Measurements from ENCODE around the gene MT1F. TPM values are rescaled to one million over a fixed set of nuclear protein-coding genes. Genes with fewer than 3 reads are reported as not detected.

The MT1F gene
- polyA plus RNA-seq, 3 donors: 48.4 to 77.2 (median 58.2) TPM

DNA sequence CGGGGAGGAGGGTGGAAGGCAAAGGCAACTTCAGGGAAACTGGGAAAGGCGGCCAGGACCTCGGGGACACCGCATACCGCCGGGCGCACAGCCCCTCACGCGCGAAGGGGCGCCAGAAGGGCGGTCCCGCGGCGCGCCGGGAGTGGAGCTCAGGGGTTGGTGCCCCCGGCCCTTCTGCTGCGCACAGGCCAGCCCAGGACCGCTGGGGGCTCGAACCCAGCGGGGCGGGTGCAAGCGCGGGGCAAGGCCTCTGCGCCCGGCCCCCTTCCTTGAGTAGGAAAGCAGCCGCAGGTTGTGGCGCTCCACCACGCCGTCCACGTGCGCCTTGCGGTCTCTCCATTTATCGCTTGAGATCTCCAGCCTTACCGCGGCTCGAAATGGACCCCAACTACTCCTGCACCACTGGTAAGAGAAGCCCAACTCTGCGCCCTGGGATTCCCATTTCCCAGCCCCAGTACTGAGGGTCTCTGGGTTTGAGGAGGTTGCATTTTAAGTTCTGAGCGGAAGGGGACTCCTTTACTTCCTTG, 22.3 kb upstream of the MT1F start:
- DNase-seq (ENCODE audit: extremely low read depth in 1 of 11, low read depth in 9 of 11, low spot score in 4 of 11): no peak

DNA sequence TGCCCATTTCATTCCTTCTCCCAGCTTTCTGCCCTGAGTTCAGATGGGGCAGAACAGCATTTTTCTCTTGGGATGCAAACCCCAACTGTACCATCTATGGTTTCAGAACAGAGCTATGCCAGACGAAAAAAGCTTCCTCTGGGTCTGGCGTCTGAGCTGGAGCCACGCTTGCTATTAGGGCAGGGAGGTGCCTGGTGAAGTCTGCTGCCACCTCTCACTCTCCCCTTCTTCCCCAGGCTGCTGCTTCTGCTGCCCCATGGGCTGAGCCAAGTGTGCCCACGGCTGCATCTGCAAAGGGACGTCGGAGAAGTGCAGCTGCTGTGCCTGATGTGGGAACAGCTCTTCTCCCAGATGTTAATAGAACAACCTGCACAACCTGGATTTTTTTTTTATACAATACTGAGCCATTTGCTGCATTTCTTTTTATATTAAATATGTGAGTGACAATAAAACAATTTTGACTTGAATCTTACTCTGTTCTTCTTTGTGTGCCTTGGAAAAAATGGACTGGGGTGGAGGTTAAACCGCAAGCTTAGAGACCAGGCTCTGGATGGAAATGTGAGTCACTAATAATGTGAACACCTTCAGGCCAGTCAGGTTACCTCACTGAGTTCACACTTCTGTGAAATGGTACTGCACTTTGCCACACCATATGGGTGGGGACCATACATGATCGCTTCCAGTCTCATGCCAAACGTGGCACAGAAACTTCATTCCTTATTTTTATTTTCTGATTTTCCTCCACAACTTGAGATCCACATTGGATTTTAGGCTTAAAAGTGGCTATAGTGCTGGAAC, 20.9 kb upstream of the MT1F start:
- DNase-seq (ENCODE audit: extremely low read depth in 1 of 11, low read depth in 9 of 11, low spot score in 4 of 11): no peak

DNA sequence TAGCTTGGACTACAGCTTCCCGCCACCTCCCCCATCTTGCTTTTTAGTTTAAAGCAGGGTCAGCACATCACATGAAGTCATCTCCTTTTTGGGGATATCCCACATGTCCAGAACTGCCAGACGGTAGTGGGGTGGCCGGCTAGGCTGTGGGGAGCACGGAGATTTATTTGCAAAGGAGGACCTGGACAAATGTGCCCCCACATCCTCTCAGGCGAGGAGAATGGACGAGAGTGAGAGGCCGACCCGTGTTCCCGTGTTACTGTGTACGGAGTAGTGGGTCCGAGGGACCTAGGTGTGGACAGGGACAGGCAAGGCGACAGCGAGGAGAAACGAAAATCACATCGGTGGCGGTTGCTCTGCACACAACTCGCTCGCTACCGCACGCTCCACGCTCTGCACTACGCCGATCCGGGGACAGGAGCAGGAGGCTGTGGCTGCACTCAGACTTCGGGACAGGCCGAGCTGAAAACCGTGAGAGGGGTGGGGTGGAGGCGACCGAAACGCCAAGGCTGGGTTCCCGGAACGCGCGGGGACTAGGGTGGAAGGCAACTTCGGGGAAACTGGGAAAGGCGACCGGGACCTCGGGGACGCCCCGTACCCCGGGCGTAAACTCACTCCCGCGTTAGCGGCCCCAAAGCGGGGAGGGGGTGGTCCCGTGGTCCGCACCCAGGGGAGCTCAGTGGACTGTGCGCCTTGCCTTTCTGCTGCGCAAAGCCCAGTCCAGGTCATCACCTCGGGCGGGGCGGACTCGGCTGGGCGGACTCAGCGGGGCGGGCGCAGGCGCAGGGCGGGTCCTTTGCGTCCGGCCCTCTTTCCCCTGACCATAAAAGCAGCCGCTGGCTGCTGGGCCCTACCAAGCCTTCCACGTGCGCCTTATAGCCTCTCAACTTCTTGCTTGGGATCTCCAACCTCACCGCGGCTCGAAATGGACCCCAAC, 19.7 kb upstream of the MT1F start, which contains the start of gene MT1A:
Gene MT1A, plus strand, starts transcription at position 853 of the 937 bp plus-strand sequence. Its CDS starts 73 bp downstream, at position 926.
- DNase-seq (ENCODE audit: extremely low read depth in 1 of 11, low read depth in 9 of 11, low spot score in 4 of 11): no peak

DNA sequence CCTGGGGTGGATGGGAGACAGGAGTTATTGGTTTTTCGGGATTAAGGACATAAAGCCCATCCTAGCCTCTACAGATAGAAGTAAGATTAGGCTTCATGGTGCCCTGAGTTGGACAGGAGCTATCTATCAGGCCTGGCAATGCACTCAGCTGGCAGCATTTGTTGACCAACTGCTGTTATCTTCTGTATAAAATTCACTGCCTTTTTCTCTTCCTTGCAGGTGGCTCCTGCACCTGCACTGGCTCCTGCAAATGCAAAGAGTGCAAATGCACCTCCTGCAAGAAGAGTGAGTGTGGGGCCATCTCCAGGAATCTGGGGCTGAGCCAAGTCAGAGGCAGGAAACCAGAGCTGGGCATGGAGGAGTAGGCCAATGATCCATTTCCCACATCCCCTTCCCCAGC, 18.7 kb upstream of the MT1F start:
- DNase-seq (ENCODE audit: extremely low read depth in 1 of 11, low read depth in 9 of 11, low spot score in 4 of 11): no peak

DNA sequence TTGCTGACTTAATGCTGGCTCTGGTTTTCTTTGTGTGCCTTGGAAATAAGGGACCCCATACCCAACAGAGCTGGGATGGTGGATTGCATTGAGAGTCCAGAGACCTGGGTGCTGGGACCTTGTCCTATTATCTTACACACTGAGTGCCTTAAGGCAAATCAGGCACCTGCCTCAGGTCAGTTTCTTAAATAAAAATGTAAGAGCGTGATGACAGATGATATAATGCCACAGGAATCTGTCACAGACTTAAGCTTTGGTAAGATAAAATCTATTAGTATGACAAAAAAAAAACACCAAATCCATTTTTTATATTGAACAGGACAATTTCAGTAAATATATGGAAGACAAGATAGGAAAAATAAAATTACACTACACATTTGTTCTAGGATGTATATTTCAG, 17.7 kb upstream of the MT1F start:
- no peak for DNase-seq (ENCODE audit: extremely low read depth in 1 of 11, low read depth in 9 of 11, low spot score in 4 of 11)

DNA sequence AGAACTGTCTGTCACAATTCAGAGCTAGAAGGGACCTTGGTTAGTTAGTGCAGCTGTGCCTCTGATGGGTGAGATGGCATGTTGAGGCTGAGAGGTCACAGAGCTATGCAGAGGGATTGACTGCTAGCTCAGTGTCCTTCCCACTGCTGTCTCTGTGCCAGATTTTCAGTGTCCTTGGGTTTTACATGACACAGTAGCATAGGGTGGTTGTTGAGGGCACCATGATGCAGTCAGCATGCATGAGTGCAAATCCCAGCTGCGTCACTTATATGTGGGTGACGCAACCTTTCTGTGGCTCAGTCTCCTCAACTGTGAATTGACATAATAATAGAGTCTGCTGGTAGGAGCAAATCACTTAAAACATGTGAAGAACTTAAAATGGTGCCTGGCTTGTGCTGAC, 16.6 kb upstream of the MT1F start:
- no peak for DNase-seq (ENCODE audit: extremely low read depth in 1 of 11, low read depth in 9 of 11, low spot score in 4 of 11)

DNA sequence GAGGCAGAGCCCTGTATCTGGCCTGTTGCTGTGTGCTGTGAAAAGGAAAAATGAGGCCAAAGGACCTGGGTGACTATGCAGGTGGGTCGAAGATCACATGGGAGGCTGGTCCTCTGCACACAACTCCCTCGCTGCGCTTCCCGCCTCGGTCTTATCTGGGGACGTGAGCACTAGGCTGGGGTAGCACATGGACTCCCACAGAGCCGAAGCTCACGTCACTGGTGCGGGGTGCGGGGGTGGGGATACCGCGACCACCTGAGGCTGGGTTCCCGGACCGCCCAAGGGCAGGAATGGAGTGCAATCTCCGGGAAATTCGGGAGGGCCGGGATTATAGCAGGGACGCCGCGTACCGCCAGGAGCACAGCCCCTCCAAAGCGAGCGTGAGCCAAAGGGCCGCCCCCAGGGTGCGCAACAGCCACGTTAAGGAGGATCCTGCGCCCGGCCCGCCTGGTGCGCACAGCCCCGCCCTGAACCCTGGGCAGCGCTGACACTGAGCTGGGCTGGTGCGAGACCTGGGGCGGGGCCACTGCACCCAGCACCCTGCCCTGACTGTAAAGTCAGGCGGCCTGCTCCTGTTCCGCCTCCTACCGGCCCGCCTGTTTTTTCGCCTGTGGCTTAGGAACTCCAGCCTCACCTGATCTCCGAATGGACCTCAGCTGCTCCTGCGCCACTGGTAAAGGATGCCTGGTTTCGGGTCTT, 14.5 kb upstream of the MT1F start:
- no peak for DNase-seq (ENCODE audit: extremely low read depth in 1 of 11, low read depth in 9 of 11, low spot score in 4 of 11)

DNA sequence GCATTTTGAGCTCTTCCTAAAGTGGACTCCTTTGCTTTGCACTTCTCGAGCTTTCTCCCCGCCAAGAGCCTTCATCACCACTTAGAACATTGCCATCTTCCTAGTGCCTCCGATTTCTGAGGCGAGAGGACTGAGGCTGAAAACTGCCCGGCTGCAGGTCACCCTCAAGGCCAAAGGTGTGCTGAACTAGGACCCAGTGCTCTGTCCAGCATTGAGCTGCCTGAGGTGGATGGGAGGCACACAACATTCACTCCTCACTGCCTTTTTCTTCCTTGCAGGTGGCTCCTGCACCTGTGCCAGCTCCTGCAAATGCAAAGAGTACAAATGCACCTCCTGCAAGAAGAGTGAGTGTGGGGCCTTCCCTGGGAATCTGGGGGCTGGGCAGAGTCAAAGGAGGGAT, 13.9 kb upstream of the MT1F start:
- no peak for DNase-seq (ENCODE audit: extremely low read depth in 1 of 11, low read depth in 9 of 11, low spot score in 4 of 11)

DNA sequence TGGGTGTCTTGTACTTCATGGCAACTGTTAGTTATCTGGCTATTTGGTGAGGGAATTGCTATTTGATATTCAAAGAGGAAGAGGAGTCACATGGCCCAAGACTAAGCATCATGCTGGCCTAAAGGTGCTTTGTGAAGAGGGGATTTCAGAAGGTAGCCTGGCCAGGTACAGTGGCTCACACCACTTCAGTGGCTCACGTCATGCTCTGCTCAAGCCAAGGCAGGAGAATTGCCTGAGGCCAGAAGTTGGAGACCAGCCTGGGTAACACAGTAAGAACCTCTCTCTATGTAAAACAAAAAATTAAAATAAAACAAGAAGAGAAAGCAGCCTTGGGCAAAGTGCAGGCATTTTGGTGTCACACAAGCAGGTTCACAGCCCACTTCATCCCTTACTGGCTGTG, 12.4 kb upstream of the MT1F start:
- DNase-seq (ENCODE audit: extremely low read depth in 1 of 11, low read depth in 9 of 11, low spot score in 4 of 11): no peak

DNA sequence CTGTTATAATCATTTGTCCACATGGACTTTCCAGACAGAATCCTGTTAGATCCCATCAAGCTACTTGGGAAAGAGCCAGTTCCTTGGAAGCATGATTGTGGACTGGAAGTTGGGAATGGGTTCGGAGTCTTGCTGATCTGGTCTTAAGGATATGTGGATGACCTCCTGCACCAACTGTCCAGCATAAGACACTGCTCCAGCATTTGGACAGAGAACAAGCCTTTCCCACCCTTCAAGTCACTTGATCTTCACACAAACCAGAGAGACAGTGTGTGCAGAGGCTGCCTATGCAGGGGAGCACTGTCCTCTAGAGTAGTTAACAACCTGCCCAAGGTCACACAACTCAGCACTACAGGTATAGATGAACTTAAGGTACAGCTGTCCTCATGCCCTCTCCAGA, 11.9 kb upstream of the MT1F start:
- no peak for DNase-seq (ENCODE audit: extremely low read depth in 1 of 11, low read depth in 9 of 11, low spot score in 4 of 11)

DNA sequence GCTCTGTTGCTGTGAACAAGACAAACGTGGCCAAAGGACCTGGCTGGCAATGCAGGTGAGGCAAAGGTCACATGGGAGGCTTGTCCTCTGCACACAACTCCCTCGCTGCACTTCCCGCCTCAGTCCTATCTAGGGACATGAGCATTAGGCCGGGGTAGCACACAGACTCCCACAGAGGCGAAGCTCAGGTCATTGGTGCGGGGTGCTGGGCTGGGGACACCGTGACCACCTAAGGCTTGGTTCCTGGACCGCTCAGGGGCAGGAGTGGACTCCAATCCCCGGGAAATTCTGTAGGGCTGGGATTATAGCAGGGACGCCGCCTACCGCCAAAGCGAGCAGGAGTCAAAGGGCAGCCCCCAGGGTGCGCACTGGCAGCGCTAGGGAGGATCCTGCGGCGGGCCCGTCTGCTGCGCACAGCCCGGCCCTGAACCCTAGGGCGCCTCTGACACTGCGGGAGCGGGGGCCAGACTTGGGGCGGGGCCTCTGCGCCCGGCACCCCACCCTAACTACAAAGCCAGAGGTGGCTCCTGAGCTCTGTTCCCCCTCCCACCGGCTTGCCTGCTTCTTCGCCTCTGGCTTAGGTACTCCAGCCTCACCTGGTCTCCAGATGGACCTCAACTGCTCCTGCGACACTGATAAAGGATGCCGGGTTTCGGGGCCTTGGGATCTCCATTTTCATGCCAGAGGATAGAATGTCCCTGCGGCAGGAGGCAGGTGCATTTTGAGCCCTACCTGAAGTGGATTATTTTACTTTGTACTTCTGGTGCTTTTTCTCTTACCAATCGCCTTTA, 9.9 kb upstream of the MT1F start:
- DNase-seq (ENCODE audit: extremely low read depth in 1 of 11, low read depth in 9 of 11, low spot score in 4 of 11): no peak

DNA sequence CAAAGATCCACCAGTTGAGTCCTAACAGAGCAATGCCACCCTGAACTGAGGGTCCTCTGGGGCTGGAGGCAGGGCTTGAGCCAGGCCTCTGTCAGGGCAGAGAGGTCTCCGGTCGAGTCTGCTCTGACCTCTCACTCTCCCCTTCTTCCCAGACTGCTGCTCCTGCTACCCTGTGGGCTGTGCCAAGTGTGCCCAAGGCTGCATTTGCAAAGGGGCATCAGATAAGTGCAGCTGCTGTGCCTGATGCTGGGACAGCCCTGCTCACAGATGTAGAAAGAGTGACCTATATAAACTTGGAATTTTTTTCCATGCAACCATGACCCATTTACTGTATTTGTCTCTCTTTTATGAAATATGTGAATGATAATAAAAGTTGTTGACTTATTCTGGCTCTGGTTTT, 8.5 kb upstream of the MT1F start:
- DNase-seq (ENCODE audit: extremely low read depth in 1 of 11, low read depth in 9 of 11, low spot score in 4 of 11): no peak

DNA sequence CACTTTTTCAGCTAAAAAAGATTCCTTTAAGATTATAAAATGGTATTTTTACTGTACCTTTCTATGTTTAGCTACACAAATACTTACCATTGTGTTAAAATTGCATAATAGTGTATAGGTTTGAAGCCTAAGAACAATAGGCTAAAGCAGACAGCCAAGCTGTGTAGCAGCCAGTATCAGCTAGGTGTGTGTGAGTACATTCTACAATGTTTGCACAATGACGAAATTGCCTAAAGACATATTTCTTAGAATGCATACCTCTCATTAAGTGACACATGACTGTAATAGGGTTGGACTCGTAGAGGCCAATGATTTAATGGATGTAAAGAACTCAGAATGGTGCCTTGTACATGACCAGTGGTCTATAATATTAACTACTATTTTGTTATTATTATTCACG, 7.9 kb upstream of the MT1F start:
- DNase-seq (ENCODE audit: extremely low read depth in 1 of 11, low read depth in 9 of 11, low spot score in 4 of 11): no peak

DNA sequence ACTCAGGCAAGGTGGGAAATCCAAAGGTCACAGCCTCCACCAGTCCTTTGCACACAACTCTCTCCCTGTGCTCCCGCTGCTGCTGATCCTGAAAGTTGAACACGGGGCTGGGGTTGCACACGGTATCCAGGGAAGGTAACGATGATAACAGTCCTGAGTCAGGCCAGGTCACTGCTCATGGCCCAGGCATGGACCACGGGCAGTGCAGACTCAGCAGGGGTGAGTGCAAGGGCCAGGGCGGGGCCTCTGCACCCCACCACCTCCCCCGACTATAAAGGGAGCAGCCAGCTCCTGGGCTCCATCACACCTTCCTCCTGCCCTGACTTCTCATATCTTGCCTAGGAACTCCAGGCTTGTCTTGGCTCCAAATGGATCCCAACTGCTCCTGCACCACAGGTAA, 6.2 kb upstream of the MT1F start, which contains the start of gene MT1B:
Gene MT1B, plus strand, starts transcription at position 301 of the 400 bp plus-strand sequence. Its CDS starts 68 bp downstream, at position 369.
- DNase-seq (ENCODE audit: extremely low read depth in 1 of 11, low read depth in 9 of 11, low spot score in 4 of 11): no peak

DNA sequence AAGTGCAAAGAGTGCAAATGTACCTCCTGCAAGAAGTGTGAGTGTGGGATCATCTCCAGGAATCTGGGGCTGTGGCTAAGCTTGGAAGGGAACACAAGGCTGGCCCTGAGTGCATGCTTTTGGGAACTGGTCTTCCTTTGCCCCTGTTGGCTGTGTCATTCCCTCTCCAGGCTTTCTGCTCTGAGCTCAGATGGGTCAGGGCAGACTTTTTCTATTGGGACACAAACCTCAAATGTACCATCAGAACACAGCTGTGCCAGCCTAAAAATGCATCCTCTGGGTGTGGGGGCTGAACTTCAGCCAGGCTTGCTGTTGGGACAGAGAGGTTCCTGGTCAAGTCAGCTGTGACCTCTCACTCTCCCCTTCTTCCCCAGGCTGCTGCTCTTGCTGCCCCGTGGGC, 5.2 kb upstream of the MT1F start:
- DNase-seq (ENCODE audit: extremely low read depth in 1 of 11, low read depth in 9 of 11, low spot score in 4 of 11): no peak

DNA sequence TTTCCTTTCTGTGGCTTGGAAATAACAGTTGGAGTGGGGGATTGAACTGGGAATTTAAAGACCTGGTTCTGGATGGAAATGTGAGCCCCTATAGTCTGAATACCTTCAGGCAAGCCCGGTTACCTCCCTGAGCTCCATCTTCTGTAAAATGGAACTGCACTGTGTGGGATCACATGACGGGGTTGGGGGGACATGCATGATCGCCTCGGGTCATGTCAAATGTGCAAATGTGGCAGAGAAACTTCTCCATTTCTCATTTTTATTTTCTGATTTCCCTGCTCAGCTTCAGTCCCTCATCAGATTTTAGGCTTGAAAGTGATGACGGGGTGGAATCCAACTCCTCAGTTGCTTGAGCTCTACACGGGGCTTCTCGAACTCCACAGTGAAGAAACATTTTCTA, 4.5 kb upstream of the MT1F start:
- DNase-seq (ENCODE audit: extremely low read depth in 1 of 11, low read depth in 9 of 11, low spot score in 4 of 11): no peak

DNA sequence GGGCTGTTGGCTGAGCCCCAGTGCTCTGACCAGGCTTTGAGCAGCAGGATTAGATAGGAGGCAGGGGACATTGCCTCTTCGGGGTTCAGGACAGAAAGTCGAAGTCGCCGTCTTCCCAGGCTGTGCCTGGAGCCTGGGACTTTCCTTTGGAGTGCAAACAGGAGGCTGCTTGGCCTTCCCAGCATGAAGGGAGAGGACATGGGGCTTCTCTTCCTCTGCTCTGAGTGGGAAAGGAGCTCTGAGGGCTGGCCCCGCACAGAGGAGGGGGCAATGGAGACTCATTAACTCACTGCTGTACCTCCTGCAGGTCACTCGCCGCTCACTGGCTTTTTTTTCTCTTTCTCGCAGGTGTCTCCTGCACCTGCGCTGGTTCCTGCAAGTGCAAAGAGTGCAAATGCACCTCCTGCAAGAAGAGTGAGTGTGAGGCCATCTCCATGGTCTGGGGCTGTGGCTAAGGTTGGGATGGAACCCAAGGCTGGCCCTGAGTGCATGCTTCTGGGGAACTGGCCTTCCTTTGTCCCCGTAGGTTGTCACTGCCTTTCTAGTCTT, 642 bp downstream of the MT1F start:
- no peak for DNase-seq (ENCODE audit: extremely low read depth in 1 of 11, low read depth in 9 of 11, low spot score in 4 of 11)

Measured in renal cortex interstitium (tissue), 11 donors.